Fibroblast of the aortic adventitia (primary cell): Measurements from ENCODE around the gene HSF5. TPM values are rescaled to one million over a fixed set of nuclear protein-coding genes. Genes with fewer than 3 reads are reported as not detected.
"Not testable (repeated sequence)": the region's sequence is repeated elsewhere in the genome, so short reads cannot be mapped to it uniquely, and the experiment has no call there.

Experiments
- DNase-seq: peaks from one replicate; pipeline ENCODE4 v3.0.0-alpha.2; 2010; ENCODE audit warnings: low read depth
- H3K4me3 ChIP-seq: 2 replicates; pipeline ENCODE4 v1.5.1; 2011; ENCODE audit warnings: low read depth, mild to moderate bottlenecking, control low read depth, low read length, moderate library complexity
- total RNA-seq: library from RNA; depleted of rRNA; stranded (reverse); fragments of >200 nt; gene quantifications from 2 replicates; pipeline ENCODE4 v1.2.3, GENCODE V29; 2012; ENCODE audit warnings: low replicate concordance
- TF ChIP-seq, protein P1 (sequence below): IDR thresholded peaks from 2 replicates; pipeline ENCODE4 v1.5.1; 2011; ENCODE audit warnings: mild to moderate bottlenecking, low read length, control low read depth, inconsistent platforms; ENCODE audit not compliant: insufficient read depth

Gene HSF5
- total RNA-seq, 1 donor = not detected

DNA sequence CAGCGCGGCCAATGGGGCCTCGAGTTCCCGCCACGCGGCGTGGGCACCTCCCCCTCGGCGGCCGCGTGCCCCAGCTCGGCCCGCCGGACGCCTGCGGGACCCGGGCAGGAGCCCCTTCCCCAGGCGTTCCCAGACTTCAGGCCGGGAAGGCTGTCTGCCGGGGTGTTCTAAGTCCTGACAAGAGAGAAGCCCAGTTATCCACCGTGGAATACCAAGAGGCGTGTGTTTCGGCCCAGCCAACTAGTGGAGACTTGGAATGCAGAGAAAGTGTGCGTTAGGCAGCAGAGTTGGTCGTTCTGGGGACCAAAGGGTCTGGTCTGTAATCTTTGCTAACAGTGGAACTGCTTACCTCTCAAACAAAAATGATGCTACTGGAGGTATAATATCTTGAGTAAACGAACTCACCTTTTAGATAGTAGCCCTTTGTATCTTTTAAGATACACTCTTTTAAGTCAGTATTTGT is 251 bp upstream of the HSF5 start:
- H3K4me3 ChIP-seq = no peak overlapping the region
- TF ChIP-seq, protein P1, sequence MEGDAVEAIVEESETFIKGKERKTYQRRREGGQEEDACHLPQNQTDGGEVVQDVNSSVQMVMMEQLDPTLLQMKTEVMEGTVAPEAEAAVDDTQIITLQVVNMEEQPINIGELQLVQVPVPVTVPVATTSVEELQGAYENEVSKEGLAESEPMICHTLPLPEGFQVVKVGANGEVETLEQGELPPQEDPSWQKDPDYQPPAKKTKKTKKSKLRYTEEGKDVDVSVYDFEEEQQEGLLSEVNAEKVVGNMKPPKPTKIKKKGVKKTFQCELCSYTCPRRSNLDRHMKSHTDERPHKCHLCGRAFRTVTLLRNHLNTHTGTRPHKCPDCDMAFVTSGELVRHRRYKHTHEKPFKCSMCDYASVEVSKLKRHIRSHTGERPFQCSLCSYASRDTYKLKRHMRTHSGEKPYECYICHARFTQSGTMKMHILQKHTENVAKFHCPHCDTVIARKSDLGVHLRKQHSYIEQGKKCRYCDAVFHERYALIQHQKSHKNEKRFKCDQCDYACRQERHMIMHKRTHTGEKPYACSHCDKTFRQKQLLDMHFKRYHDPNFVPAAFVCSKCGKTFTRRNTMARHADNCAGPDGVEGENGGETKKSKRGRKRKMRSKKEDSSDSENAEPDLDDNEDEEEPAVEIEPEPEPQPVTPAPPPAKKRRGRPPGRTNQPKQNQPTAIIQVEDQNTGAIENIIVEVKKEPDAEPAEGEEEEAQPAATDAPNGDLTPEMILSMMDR = no peak
- no peak for DNase-seq

DNA sequence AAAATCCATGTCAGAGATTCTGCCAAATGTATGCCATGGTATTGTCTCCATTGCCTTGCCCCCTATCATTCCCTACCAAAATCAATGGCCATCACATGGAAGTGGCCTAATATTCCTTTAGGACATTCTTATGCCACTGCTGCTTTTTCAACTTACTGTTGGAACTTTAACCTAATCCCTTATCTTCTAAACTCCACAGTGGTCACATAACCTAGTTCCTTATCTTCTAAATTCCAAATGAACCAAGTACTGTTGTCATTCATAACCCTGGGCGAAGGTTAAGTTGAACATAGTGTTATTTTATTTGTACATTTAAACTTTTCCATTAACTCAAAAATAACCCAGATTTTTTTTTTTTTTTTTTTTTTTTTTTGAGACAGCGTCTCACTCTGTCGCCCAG is 3.6 kb downstream of the HSF5 start:
- no peak for DNase-seq
- no peak overlapping the region for H3K4me3 ChIP-seq
- TF ChIP-seq, protein P1 = no peak

DNA sequence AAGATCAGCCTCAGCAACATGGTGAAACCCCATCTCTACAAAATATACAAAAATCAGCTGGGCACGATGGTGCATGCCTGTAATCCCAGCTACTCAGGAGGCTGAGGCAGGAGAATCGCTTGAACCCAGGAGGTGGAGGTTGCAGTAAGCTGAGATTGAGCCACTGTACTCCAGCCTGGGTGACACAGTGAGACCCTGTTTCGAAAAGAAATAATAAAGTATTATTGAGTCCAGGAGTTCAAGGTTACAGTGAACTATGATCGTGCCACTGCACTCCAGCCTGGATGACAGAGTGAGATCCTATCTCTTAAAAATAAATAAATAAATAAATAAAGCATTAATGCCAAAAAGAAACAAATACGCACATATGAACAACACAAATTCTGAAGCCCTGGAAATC is 6.4 kb downstream of the HSF5 start:
- DNase-seq, H3K4me3 ChIP-seq: not testable (repeated sequence)

DNA sequence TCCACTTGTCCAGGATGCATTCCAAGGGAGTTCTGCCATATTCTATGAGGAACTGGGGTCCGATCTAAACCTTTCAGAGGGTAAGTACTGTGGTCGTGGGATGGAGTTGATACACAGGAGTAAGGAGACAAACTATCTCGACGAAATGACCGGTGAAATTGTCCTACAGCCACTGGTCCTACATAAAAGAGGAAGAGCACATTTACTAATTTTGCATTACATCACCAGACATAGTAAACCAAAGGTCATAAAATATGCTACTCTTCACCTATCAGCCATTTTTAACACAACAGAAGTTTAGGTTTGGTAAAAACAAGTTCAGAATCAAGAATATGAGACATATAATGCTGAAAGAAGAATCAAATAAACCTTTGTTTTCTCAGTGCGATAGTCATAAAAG is 8.1 kb downstream of the HSF5 start:
- TF ChIP-seq, protein P1 = no peak
- no peak for DNase-seq
- H3K4me3 ChIP-seq = no peak overlapping the region

DNA sequence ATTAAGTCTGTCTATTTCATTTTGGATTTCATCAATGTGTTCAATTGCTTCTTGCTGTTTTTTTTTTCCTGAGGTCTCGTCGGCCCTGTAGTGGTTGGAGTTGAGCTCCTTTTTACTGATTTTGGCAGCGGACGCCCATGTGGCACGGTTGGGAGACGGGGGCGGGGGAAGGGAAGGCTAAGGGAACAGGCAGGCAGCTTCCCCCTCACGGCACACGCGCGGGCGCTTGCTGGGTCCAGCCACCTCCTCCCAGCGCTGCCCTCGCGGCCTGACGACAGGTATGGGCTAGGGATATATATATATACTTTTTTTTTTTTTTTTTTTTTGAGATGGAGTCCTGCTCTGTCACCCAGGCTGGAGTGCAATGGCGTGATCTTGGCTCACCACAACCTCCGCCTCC is 11.4 kb downstream of the HSF5 start:
- no peak for DNase-seq
- TF ChIP-seq, protein P1 = no peak
- no peak overlapping the region for H3K4me3 ChIP-seq

DNA sequence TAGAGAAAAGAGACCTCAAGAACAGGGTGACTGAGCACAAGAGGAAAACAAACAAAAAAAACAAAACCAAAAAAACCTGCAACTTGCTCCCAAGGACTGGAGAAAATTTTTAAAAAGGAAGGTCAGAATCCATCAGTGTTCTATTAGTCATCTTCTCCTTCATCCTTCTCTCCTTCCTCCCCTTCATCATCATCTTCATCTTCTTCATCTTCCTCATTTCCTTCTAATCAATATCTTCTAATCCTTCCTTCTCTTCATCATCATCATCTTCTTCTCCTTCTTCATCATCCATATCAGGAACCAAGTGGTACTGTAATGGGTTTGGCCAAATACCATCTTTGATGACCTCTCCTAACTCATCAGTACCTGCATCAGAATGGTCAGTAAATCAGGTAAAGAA is 12.2 kb downstream of the HSF5 start:
- TF ChIP-seq, protein P1 = no peak
- H3K4me3 ChIP-seq = no peak overlapping the region
- DNase-seq = no peak

DNA sequence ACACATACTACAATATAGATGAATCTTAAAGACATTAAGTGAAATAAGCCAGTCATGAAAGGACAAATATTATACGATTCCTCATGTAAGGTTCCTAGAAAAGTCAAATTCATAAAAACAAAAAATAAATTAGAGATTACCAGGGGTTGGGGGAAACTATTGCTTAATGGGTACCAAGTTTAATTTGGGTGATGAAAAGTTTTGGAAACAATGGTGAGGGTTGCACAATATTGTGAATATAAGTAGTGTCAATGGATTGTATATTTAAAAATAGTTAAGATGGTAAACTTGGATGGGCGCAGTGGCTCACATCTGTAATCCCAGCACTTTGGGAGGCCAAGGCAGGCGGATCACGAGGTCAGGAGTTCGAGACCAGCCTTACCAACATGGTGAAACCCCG is 17.9 kb downstream of the HSF5 start:
- H3K4me3 ChIP-seq = no peak overlapping the region
- TF ChIP-seq, protein P1 = no peak
- no peak for DNase-seq
